NCI-H226 (cell line): ENCODE measurements around the gene NCR3LG1.

Experiments used
- DNase-seq: peaks from one replicate; pipeline ENCODE4 v3.0.0-alpha.2; 2015

Gene NCR3LG1

GRCh38 chr11:17394743-17395390 lies 43.3 kb downstream of the NCR3LG1 start:
- no peak for DNase-seq

- no peak for DNase-seq
Observed at GRCh38 chr11:17395554-17395961, 44.0 kb downstream of the NCR3LG1 start.

- DNase-seq, result no peak
Observed at GRCh38 chr11:17395978-17396377, 44.4 kb downstream of the NCR3LG1 start.

- DNase-seq, result no peak
Observed at GRCh38 chr11:17396598-17397310, 45.2 kb downstream of the NCR3LG1 start.

- no peak for DNase-seq
Observed at GRCh38 chr11:17397311-17398002, 45.9 kb downstream of the NCR3LG1 start.

GRCh38 chr11:17399236-17399635 lies 47.6 kb downstream of the NCR3LG1 start:
- DNase-seq, result no peak

- DNase-seq, result no peak
Observed at GRCh38 chr11:17400048-17400775, 48.6 kb downstream of the NCR3LG1 start.

GRCh38 chr11:17401316-17401715 lies 49.7 kb downstream of the NCR3LG1 start:
- DNase-seq, result no peak

GRCh38 chr11:17401841-17402240 lies 50.2 kb downstream of the NCR3LG1 start:
- DNase-seq, result no peak

- DNase-seq, result no peak
Observed at GRCh38 chr11:17402486-17402885, 50.9 kb downstream of the NCR3LG1 start.

GRCh38 chr11:17403980-17404759 lies 52.6 kb downstream of the NCR3LG1 start:
- DNase-seq, result peak; percentile 94

GRCh38 chr11:17405232-17406005 lies 53.8 kb downstream of the NCR3LG1 start:
- no peak for DNase-seq

GRCh38 chr11:17406082-17406817 lies 54.6 kb downstream of the NCR3LG1 start:
- DNase-seq, result no peak

GRCh38 chr11:17406818-17407149 lies 55.2 kb downstream of the NCR3LG1 start:
- DNase-seq, result no peak

- no peak for DNase-seq
Observed at GRCh38 chr11:17407575-17407974, 56.0 kb downstream of the NCR3LG1 start.

- no peak for DNase-seq
Observed at GRCh38 chr11:17408026-17408425, 56.4 kb downstream of the NCR3LG1 start.

GRCh38 chr11:17408641-17409040 lies 57.0 kb downstream of the NCR3LG1 start:
- DNase-seq, result no peak

- DNase-seq, result no peak
Observed at GRCh38 chr11:17410606-17411379, 59.2 kb downstream of the NCR3LG1 start.

- DNase-seq, result no peak
Observed at GRCh38 chr11:17411418-17411817, 59.8 kb downstream of the NCR3LG1 start.

- no peak for DNase-seq
Observed at GRCh38 chr11:17412488-17413180, 61.0 kb downstream of the NCR3LG1 start.
